GM18508 (cell line): ENCODE results near the gene TCF7.

Source experiments
- ATAC-seq: cut with Tn5 transposase; IDR thresholded peaks from one replicate; pipeline ENCODE4 v1.9.1; 2021; ENCODE audit warnings: moderate number of reproducible peaks; ENCODE audit not compliant: insufficient read depth, unreplicated experiment

Gene TCF7

DNA sequence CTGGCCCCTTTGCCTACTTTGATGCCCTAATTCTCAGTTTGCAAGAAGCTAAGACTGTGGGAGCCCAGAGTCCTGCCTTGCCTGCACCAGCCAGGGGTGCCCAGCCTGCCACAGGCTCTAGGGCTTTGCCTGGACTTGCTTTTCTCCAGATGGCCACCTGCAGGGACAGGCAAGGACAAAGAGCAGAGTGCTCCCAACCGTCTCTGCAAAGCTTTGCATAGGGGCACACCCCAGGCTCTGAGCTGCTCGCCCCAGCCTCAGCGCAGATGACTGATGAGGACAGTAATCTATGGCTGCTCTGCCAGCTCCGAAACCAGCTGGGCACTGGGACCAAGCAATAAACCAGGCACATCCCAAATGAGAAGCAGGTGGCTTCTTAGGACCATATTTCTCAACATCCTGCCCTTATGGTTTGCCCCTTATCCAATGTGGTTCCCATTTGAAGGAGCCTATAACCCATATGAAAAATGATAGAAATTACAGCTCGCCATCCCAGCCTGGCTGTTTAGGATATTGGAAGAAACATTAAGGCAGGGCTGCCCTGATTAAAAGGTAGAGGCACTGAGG is 25.4 kb upstream of the TCF7 start:
- no peak for ATAC-seq

- no peak for ATAC-seq
Observed at GRCh38 chr5:134090522-134090921, 24.0 kb upstream of the TCF7 start.

DNA sequence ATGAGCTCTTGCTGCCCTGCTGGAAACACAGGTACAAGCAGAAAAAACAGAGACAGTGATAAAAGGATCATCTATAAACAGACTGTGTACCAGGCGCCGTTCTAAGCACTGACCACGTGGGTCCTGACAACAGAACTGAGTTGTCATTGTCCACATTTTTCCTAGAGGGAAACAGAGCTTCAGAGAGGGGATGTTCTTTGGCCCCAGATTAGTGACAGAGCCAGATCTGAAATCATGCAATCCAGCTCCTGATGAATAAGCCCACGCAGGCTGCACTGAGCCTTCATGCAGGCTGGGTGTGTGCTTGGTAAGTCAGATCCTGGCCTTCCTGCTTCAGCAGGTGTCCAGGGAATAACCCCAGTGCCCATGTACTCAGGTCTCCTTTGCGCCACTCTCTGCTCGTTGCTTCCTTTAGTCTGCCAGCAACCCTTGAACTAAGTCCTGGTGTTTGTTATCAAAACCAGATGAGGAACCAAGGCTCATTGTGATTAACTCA is 22.8 kb upstream of the TCF7 start:
- no peak for ATAC-seq

DNA sequence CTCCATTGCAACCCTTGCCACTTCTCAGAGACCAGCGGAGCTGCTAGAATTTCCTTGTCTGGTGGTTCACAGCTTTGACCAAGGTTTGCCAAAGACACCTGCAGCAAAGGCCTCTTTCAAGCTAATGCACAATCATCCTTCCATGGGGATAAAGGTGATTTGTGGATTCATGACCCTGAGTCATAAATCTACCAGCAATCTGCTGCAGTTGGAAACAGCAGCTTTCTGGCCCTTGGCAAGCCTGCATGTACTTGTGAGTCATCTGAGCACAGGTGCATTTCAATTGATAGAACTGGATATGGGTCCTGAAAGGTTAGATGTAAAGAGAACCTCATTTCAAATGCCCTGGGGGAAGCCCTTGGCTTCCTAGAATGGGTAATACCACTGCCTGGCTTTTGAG is 21.6 kb upstream of the TCF7 start:
- ATAC-seq: no peak

DNA sequence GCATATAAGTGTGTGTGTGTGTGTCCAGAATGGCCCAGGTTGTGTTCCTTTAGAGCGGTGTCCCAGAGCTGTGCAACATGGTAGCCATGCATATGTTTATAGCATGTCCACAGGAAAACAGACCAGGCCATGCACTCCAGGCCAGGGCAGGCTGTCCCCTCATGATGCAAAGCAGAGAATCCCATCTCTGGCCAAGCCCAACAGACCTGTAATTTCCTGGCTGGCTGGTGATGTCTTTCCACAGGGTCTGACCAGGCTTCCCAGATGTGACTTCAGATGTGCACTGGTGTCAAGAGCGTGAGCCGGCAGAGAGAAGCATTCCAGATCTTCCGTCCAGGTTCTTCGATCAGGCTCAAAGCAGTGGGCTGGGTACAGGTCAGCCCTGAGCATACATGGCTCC is 21.1 kb upstream of the TCF7 start:
- no peak for ATAC-seq

GRCh38 chr5:134095293-134095692 is 19.2 kb upstream of the TCF7 start:
- ATAC-seq: no peak

GRCh38 chr5:134095887-134096589 is 18.4 kb upstream of the TCF7 start:
- no peak for ATAC-seq

GRCh38 chr5:134097211-134097749 is 17.2 kb upstream of the TCF7 start:
- ATAC-seq: no peak

DNA sequence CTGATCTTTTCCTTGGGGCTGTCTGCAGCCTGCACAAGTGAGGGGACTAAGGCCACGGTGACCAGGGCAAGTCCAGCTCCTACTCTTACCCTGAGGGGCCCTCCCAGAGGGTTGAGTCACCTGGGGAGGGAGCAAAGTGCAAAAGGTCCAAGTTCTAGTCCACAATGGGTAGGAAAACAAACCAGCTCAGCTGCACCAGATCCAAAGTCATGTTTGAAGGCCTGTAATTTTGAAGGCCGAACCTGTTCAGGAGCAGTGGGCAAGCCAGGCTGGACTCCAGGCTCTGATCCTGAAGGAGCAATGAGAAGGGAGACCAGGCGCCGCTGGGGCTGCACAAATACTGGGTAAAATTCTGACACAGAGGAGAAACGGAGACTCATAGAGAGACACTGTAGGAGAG is 15.8 kb upstream of the TCF7 start:
- no peak for ATAC-seq

DNA sequence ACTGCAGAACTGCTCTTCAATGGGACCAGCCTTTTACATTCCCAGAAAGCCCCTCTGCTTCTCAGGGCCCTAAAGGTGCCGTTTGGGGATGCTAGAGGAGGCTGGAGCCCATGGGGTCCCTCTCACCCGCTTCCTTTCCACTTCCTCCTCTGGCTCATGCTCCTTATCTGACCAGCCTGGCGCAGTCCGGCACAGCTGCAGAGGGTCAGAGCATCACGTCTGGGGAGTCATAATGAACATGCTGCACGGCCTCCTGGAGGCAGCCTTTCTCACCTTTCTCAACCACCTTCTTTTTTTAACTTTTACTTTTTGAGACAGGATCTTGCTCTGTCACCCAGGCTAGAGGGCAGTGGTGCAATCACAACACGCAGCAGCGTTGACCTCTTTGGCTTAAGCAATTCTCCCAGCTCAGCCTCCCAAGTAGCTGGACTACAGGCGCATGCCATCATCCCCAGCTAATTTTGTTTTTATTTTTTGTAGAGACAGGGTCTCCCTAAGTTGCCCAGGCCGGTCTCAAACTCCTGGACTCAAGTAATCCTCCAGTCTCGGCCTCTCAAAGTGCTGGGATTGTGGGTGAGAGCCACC is 15.1 kb upstream of the TCF7 start:
- ATAC-seq: no peak

- ATAC-seq: no peak
Observed at GRCh38 chr5:134099939-134100282, 14.6 kb upstream of the TCF7 start.

- ATAC-seq: peak; percentile 65
Observed at GRCh38 chr5:134100283-134101091, 14.0 kb upstream of the TCF7 start.

- no peak for ATAC-seq
Observed at GRCh38 chr5:134101686-134102439, 12.6 kb upstream of the TCF7 start.

DNA sequence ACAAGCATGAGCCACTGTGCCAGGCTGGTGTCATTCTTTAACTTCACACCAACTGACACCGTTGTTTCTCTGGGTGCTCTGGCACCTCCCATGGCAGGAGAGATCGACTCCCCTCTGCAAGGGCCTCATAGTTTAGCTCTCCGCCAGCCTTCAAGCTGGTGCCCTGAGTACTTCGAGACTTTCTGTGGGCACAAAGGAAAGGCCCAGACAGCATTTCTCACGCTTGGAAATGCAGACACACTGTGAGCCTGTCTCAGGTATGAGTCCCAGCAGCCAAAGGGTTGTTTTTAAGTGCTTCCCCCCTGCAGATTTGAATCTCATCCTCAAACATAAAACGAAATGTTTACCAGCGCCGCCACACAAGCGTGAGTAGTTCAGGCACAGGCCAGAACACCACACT is 11.1 kb upstream of the TCF7 start:
- no peak for ATAC-seq

GRCh38 chr5:134103998-134104654 is 10.4 kb upstream of the TCF7 start:
- no peak for ATAC-seq

GRCh38 chr5:134106991-134107701 is 7.3 kb upstream of the TCF7 start:
- ATAC-seq: no peak

GRCh38 chr5:134107779-134108178 is 6.7 kb upstream of the TCF7 start:
- no peak for ATAC-seq

DNA sequence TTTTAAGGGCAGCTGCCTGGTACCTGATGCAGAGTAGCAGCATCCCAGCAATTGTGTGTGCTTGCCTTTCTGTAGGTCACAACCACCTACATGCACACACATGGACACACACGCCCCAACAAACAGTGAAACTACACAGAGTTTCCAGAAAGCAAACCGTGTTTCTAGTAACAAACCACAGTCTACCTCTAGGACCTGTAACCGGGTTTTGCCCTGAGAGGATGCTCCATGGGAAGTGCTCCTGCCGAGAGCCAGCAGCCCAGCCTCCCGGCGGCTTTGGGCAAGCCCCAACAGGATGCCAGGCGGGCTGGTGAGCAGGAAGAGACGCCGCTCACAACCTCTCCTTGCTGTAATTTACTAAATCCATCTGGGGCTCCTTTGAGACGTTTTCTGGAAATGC is 4.1 kb upstream of the TCF7 start:
- no peak for ATAC-seq
